ENCODE data around the gene CILP. TPM values are rescaled to one million over a fixed set of nuclear protein-coding genes. Genes with fewer than 3 reads are reported as not detected.

CILP gene
- polyA plus RNA-seq, 1 experiment: 0.52 TPM

DNA sequence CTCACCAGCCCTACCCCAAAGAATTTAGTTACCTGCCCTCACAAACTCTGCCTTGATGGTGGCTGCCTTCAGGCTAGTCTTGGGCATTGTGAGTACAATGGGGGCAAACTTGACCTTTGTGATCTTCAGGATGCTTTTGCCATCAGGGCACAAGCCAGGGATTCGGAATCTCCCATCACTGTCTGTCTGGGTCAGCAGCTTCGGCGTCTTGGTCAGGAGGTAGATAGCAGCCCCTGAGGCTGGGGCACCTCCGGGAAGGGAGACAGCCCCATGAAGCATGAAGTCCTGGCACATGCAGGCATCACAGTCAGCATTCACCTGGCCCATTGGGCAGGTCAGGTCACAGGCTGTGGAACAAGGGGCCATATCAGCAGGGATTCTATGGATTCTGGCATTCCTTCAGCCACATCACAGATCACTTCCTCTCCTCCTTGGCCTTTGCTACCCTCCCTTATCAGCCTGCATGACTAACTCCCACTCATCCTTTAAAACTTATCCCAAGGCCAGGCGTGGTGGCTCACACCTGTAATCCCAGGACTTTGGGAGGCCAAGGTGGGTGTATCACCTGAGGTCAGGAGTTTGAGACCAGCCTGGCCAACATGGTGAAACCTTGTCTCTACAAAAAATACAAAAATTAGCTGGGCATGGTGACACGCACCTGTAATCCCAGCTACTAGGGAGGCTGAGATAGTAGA is 6.9 kb downstream of the CILP start:
- ChIA-PET POLR2A (no interaction called here), CTCF (no interaction called here)
- H3K27ac ChIP-seq (ENCODE audit: low read depth, low read length): no peak overlapping the region
- H3K4me3 ChIP-seq (ENCODE audit: low read depth, low read length): no peak overlapping the region
- TF ChIP-seq, protein P1, sequence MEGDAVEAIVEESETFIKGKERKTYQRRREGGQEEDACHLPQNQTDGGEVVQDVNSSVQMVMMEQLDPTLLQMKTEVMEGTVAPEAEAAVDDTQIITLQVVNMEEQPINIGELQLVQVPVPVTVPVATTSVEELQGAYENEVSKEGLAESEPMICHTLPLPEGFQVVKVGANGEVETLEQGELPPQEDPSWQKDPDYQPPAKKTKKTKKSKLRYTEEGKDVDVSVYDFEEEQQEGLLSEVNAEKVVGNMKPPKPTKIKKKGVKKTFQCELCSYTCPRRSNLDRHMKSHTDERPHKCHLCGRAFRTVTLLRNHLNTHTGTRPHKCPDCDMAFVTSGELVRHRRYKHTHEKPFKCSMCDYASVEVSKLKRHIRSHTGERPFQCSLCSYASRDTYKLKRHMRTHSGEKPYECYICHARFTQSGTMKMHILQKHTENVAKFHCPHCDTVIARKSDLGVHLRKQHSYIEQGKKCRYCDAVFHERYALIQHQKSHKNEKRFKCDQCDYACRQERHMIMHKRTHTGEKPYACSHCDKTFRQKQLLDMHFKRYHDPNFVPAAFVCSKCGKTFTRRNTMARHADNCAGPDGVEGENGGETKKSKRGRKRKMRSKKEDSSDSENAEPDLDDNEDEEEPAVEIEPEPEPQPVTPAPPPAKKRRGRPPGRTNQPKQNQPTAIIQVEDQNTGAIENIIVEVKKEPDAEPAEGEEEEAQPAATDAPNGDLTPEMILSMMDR (IDR thresholded peaks at IDR 0.05; ENCODE audit: low read depth, low read length): no peak
- no peak for DNase-seq (ENCODE audit: low read depth, low spot score)
- no peaks in the 10 kb centered on the region for H3K9me3 ChIP-seq (ENCODE audit: control insufficient read depth, insufficient read depth, low read length)
- H3K27me3 ChIP-seq (ENCODE audit: control insufficient read depth, insufficient read depth, low read length): peaks cover 22% of the 10 kb centered on the region

- Histone ChIP-seq H3K27ac (ENCODE audit: low read depth, low read length) (no peak overlapping the region), H3K4me3 (ENCODE audit: low read depth, low read length) (no peak overlapping the region), H3K9me3 (ENCODE audit: control insufficient read depth, insufficient read depth, low read length) (no peaks in the 10 kb centered on the region; the same call in 1 of the 2 replicates), H3K27me3 (ENCODE audit: control insufficient read depth, insufficient read depth, low read length) (peaks cover 18% of the 10 kb centered on the region)
- ChIA-PET CTCF (interaction anchor here (1.0 kb wide), 1 partner anchor 69 kb away, joined by 4 read pairs; no protein-coding TSS in a partner anchor), POLR2A (no interaction called here)
- no peak for DNase-seq (ENCODE audit: low read depth, low spot score)
- TF ChIP-seq, protein P1 (IDR thresholded peaks at IDR 0.05; ENCODE audit: low read depth, low read length): no peak
These were observed 9.4 kb downstream of the CILP start for GRCh38 chr15:65201918-65202317.

DNA sequence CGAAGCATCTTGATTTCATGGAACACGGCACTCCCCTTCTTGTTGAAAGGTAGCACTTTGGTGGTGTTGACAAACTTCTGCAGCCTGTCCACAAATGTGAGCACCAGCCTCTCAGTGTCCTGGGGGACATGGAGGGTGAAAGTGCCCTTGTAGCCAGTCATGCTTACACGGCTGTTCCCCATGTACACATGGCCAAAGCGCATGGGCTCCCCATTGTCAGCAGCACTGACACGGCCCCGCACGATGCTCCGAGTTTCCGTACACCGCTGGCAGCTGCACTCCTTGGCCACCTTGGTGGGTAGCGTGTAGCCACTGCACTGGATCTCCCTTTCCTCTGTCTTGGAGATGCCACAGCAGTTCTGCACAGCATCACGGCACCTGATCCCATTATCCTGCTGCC is 12.7 kb downstream of the CILP start:
- Histone ChIP-seq H3K4me3 (ENCODE audit: low read depth, low read length) (no peak overlapping the region), H3K27ac (ENCODE audit: low read depth, low read length) (no peak overlapping the region), H3K27me3 (ENCODE audit: control insufficient read depth, insufficient read depth, low read length) (peaks cover 20% of the 10 kb centered on the region), H3K9me3 (ENCODE audit: control insufficient read depth, insufficient read depth, low read length) (no peaks in the 10 kb centered on the region; the same call in 1 of the 2 replicates)
- DNase-seq (ENCODE audit: low read depth, low spot score): no peak
- ChIA-PET CTCF (no interaction called here), POLR2A (no interaction called here)
- TF ChIP-seq, protein P1 (IDR thresholded peaks at IDR 0.05; ENCODE audit: low read depth, low read length): no peak

GRCh38 chr15:65197337-65197645 is 14.0 kb downstream of the CILP start:
- H3K27me3 ChIP-seq (ENCODE audit: control insufficient read depth, insufficient read depth, low read length): peaks cover 20% of the 10 kb centered on the region
- no peak for DNase-seq (ENCODE audit: low read depth, low spot score)
- H3K4me3 ChIP-seq (ENCODE audit: low read depth, low read length): no peak overlapping the region
- ChIA-PET POLR2A (no interaction called here), CTCF (interaction anchor here (1.2 kb wide), 1 partner anchor 74 kb away, joined by 5 read pairs; no protein-coding TSS in a partner anchor)
- no peaks in the 10 kb centered on the region; the same call in 1 of the 2 replicates for H3K9me3 ChIP-seq (ENCODE audit: control insufficient read depth, insufficient read depth, low read length)
- TF ChIP-seq, protein P1 (IDR thresholded peaks at IDR 0.05; ENCODE audit: low read depth, low read length): no peak
- no peak overlapping the region for H3K27ac ChIP-seq (ENCODE audit: low read depth, low read length)

GRCh38 chr15:65196637-65197336 is 14.5 kb downstream of the CILP start:
- TF ChIP-seq, protein P1 (IDR thresholded peaks at IDR 0.05; ENCODE audit: low read depth, low read length): no peak
- H3K9me3 ChIP-seq (ENCODE audit: control insufficient read depth, insufficient read depth, low read length): no peaks in the 10 kb centered on the region; the same call in 1 of the 2 replicates
- H3K4me3 ChIP-seq (ENCODE audit: low read depth, low read length): no peak overlapping the region
- peaks cover 20% of the 10 kb centered on the region for H3K27me3 ChIP-seq (ENCODE audit: control insufficient read depth, insufficient read depth, low read length)
- DNase-seq (ENCODE audit: low read depth, low spot score): no peak
- ChIA-PET CTCF (interaction anchor here (0.6 to 2.9 kb wide), 3 partner anchors 74 to 87 kb away, joined by 3 to 21 read pairs (median 5); no protein-coding TSS in a partner anchor), POLR2A (no interaction called here)
- H3K27ac ChIP-seq (ENCODE audit: low read depth, low read length): no peak overlapping the region

All from AG04450 (cell line).